K562 (cell line): ENCODE measurements around the gene FAM219B. TPM values are rescaled to one million over a fixed set of nuclear protein-coding genes. Genes with fewer than 3 reads are reported as not detected.

Experiments used
- ATAC-seq: fragments of 200-7000 bp; cut with Tn5 transposase; 3 replicates; pipeline ENCODE4 v1.9.1; 2020; ENCODE audit warnings: moderate library complexity
- BruUV-seq: library from RNA; stranded (reverse); fragments of 400-500 nt; replicated peaks from 2 replicates; lab custom pipeline; 2021; lab: Mats Ljungman, UMichigan
- CTCF ChIA-PET: fragments of 300-600 bp; formaldehyde crosslinking; extraction: SDS; loops from one replicate; lab custom pipeline; 2021; ENCODE audit warnings: low intra/inter-chr PET ratio; lab: Yijun Ruan, JAX
- POLR2A ChIA-PET: fragments of 300-600, 350-650 bp; sonication (Branson Sonifier 250); formaldehyde crosslinking; extraction: SDS; loops from one replicate; lab custom pipeline; 2021; ENCODE audit warnings: antibody characterized with exemption, inconsistent platforms; lab: Yijun Ruan, JAX
- DNase-seq, 4 experiments: peaks; one replicate each; pipeline versions ENCODE4 v3.0.0 to v3.0.0-alpha.2; 2011 to 2018; ENCODE audit warnings: low spot score in 3 of 4, mixed read lengths in 3 of 4; ENCODE audit errors: extremely low read depth in 1 of 4
- FAIRE-seq: peaks from 2 replicates; lab custom pipeline; 2011; peaks lifted over from hg19 to GRCh38; lab: Jason Lieb, UNC
- H2AFZ ChIP-seq: 2 replicates; pipeline ENCODE4 v1.6.0; 2011; ENCODE audit warnings: low read depth, low read length, control low read depth, inconsistent platforms
- H3K27ac ChIP-seq: fragments of 200-600 bp; 3 replicates; pipeline ENCODE4 v1.8.0; 2011; ENCODE audit warnings: low read depth, mild to moderate bottlenecking, control low read depth, inconsistent platforms, low read length, moderate library complexity, mixed read lengths; ENCODE audit errors: extremely low read depth
- H3K27me3 ChIP-seq, 2 experiments: fragments of 300-600 bp in 1 of 2; 2 replicates in 1 of 2; 3 replicates in 1 of 2; pipeline versions ENCODE4 v1.6.0 to v1.8.0; 2011; ENCODE audit warnings: inconsistent platforms in 2 of 2, low read length in 2 of 2, mild to moderate bottlenecking in 1 of 2, mixed read lengths in 1 of 2, moderate library complexity in 1 of 2; ENCODE audit not compliant: control insufficient read depth in 2 of 2, insufficient read depth in 2 of 2
- H3K36me3 ChIP-seq: fragments of 300-600 bp; 3 replicates; pipeline ENCODE4 v1.8.0; 2011; ENCODE audit warnings: mild to moderate bottlenecking, low read length, inconsistent platforms; ENCODE audit not compliant: control insufficient read depth, insufficient read depth
- H3K4me1 ChIP-seq, 2 experiments: fragments of 200-600 bp in 1 of 2; replicated peaks in 1 of 2; 2 replicates in 1 of 2; 3 replicates in 1 of 2; pipeline versions ENCODE4 v1.5.1 to v1.8.0; 2011; ENCODE audit warnings: inconsistent platforms in 2 of 2, low read length in 2 of 2, mild to moderate bottlenecking in 1 of 2, mixed read lengths in 1 of 2, moderate library complexity in 1 of 2; ENCODE audit not compliant: control insufficient read depth in 2 of 2, insufficient read depth in 2 of 2
- H3K4me2 ChIP-seq: 2 replicates; pipeline ENCODE4 v1.6.1; 2011; ENCODE audit warnings: low read length, control low read depth, inconsistent platforms, mixed read lengths; ENCODE audit not compliant: insufficient read depth
- H3K4me3 ChIP-seq: fragments of 200-600 bp; sonication (generic), shearing (Covaris generic); 2 replicates; pipeline ENCODE4 v1.5.1; 2016; ENCODE audit warnings: control low read depth, inconsistent platforms
- H3K79me2 ChIP-seq: fragments of 200-600 bp; 3 replicates; pipeline ENCODE4 v1.8.0; 2011; ENCODE audit warnings: low read length, inconsistent platforms; ENCODE audit not compliant: control insufficient read depth, insufficient read depth
- H3K9ac ChIP-seq, 2 experiments: 2 replicates each; pipeline versions ENCODE4 v1.6.0 to v1.6.1; 2011; ENCODE audit warnings: low read depth in 2 of 2, low read length in 2 of 2, control low read depth in 1 of 2, inconsistent platforms in 1 of 2, mild to moderate bottlenecking in 1 of 2, mixed read lengths in 1 of 2; ENCODE audit not compliant: insufficient read depth in 1 of 2
- H3K9me1 ChIP-seq: one replicate; pipeline ENCODE4 v1.6.0; 2011; ENCODE audit warnings: inconsistent platforms, mild to moderate bottlenecking, low read length, moderate library complexity; ENCODE audit not compliant: control insufficient read depth, insufficient read depth
- H3K9me3 ChIP-seq: replicated peaks from 2 replicates; pipeline ENCODE4 v1.5.1; 2011; ENCODE audit warnings: low read depth, low read length, inconsistent platforms; ENCODE audit not compliant: control insufficient read depth, insufficient read depth
- H4K20me1 ChIP-seq: replicated peaks from 2 replicates; pipeline ENCODE4 v1.6.1; 2011; ENCODE audit warnings: low read length, inconsistent platforms, mixed read lengths; ENCODE audit not compliant: control insufficient read depth, insufficient read depth
- PTTG1 ChIP-seq: fragments of 450-650 bp; IDR thresholded peaks from 2 replicates; pipeline ENCODE4 v1.6.1; 2016; ENCODE audit warnings: low read depth, mild to moderate bottlenecking, missing genetic modification characterization, missing compliant biosample characterization
- WGBS: fragments of 100-300 bp; shearing (Covaris generic); methylation state at CpG from one replicate; pipeline ENCODE4 v1.1.6; 2016; ENCODE audit warnings: low coverage, mixed read lengths; ENCODE audit not compliant: insufficient coverage; ENCODE audit errors: missing lambda C conversion rate; 5-methylcytosine and 5-hydroxymethylcytosine counted together
- in situ Hi-C: fragments of 300-500 bp; cut with MboI; formaldehyde crosslinking; loops from 4 replicates; pipeline ENCODE4 v1.15.0; 2018; ENCODE audit warnings: inconsistent platforms, mixed read lengths
- intact Hi-C: fragments of 100-400 bp; cut with micrococcal nuclease; formaldehyde crosslinking; loops from 2 replicates; pipeline ENCODE4 v1.14.2; 2022
- polyA plus RNA-seq, 8 experiments: library from polyadenylated mRNA; depleted of rRNA in 4 of 8; stranded (reverse) in 5 of 8; unstranded in 3 of 8; fragments of >200 nt; fragmentation: Nextera tagmentation in 2 of 8; fragmentation: Illumina TruSeq in 1 of 8; extraction: Ambion mirVana in 2 of 8; extraction: Trizol in 1 of 8; gene quantifications; 2 replicates each; pipeline versions ENCODE4 v1.2.1 to v1.2.3, GENCODE V29; 2011 to 2014; ENCODE audit warnings: inconsistent platforms in 1 of 8, missing spikeins in 1 of 8
- total RNA-seq, 7 experiments: library from RNA; depleted of rRNA in 6 of 7; stranded (reverse); fragments of >200 nt in 6 of 7; fragmentation: Illumina TruSeq in 2 of 7; extraction: Trizol in 2 of 7; gene quantifications; 2 replicates each; pipeline versions ENCODE4 v1.2.1 to v1.2.3, GENCODE V29; 2011 to 2021; ENCODE audit warnings: low replicate concordance in 1 of 7
- TF ChIP-seq, protein P1 (sequence below): fragments of 250-450 bp; sonication (Bioruptor Pico); IDR thresholded peaks from 2 replicates; pipeline ENCODE4 v1.5.1; 2021; ENCODE audit warnings: mild to moderate bottlenecking
- TF ChIP-seq, protein P2 (sequence below), 2 experiments: IDR thresholded peaks; 2 replicates each; pipeline ENCODE4 v1.6.1; 2011; ENCODE audit warnings: borderline replicate concordance in 1 of 2, control low read depth in 1 of 2, low read depth in 1 of 2, low read length in 1 of 2, mild to moderate bottlenecking in 1 of 2, mixed read lengths in 1 of 2, moderate library complexity in 1 of 2; ENCODE audit not compliant: insufficient read depth in 1 of 2, insufficient read length in 1 of 2, poor library complexity in 1 of 2, severe bottlenecking in 1 of 2; ENCODE audit errors: extremely low read depth in 1 of 2

Gene FAM219B
- total and polyA plus RNA-seq, 9 of the 15 experiments (the other 6 are each of a cell fraction or from before 2014, with no cell fraction given) = 6.8 to 50.4 (median 29.4) TPM

DNA sequence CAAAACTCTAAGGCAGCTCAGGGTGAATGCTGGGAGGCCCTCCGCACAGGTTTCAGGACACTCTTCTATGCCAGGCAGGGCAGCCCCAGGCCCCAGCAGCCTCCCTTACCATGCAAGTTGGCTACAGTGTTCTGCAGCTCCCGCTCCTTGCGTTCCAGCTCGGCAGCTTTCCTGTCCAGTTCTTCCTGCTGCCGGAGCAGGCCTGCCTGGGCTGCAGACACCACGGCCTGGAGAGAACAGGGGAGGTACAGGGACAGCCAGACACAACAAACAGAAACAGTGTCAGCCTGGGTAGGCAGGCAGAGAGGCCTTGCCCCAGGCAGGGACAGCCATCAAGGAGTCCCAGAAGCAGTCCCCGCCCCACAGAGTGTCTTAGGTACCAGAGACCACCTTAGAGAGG, 54.7 kb downstream of the FAM219B start:
- no TSS peak for BruUV-seq

More for the DNA sequence above, 54.7 kb downstream of the FAM219B start:
- FAIRE-seq (no peak), DNase-seq (no peak), ATAC-seq (no peak)
- H3K4me2 ChIP-seq = no peak overlapping the region
- TF ChIP-seq, protein P1, sequence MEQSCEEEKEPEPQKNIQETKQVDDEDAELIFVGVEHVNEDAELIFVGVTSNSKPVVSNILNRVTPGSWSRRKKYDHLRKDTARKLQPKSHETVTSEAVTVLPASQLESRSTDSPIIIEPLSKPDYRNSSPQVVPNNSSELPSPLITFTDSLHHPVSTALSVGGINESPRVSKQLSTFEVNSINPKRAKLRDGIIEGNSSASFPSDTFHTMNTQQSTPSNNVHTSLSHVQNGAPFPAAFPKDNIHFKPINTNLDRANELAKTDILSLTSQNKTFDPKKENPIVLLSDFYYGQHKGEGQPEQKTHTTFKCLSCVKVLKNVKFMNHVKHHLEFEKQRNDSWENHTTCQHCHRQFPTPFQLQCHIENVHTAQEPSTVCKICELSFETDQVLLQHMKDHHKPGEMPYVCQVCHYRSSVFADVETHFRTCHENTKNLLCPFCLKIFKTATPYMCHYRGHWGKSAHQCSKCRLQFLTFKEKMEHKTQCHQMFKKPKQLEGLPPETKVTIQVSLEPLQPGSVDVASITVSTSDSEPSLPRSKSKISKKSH (CRISPR knock-in tag) = no peak
- TF ChIP-seq, protein P2, sequence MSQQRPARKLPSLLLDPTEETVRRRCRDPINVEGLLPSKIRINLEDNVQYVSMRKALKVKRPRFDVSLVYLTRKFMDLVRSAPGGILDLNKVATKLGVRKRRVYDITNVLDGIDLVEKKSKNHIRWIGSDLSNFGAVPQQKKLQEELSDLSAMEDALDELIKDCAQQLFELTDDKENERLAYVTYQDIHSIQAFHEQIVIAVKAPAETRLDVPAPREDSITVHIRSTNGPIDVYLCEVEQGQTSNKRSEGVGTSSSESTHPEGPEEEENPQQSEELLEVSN (IDR thresholded peaks at IDR 0.05; ENCODE audit: borderline replicate concordance in 1 of 2, extremely low read depth in 1 of 2, insufficient read depth in 1 of 2, insufficient read length in 1 of 2, low read depth in 1 of 2, low read length in 1 of 2, poor library complexity in 1 of 2, severe bottlenecking in 1 of 2) = no peak
- TF ChIP-seq PTTG1 (tag) = no peak
- peaks cover 4% of the 10 kb centered on the region; the same call in 1 of the 3 replicates for H3K79me2 ChIP-seq
- no peak overlapping the region for H3K9ac ChIP-seq
- no peaks in the 10 kb centered on the region for H3K27me3 ChIP-seq
- no peaks in the 10 kb centered on the region for H3K9me3 ChIP-seq
- no peak overlapping the region for H2AFZ ChIP-seq
- 94% methylated on average over 5 of the region's 7 CpGs for WGBS
- intact Hi-C loops (no loop called here), in situ Hi-C loops (no loop called here)
- H3K9me1 ChIP-seq = peaks cover 3% of the 10 kb centered on the region
- peaks cover 2% of the 10 kb centered on the region for H4K20me1 ChIP-seq
- H3K4me3 ChIP-seq = no peak overlapping the region
- peaks cover 67% of the 10 kb centered on the region for H3K36me3 ChIP-seq
- ChIA-PET POLR2A (no interaction called here), CTCF (no interaction called here)
- H3K4me1 ChIP-seq = peaks cover 0 to 1% of the 10 kb centered on the region in 2 experiments; a peak in 4 of 5 replicates
- no peak overlapping the region for H3K27ac ChIP-seq
